SHP77 treated with DMSO at 0.1 percent for 48 hours (cell line): ENCODE data around the gene ISL2.

Experiments used
- DNase-seq: peaks from one replicate; lab custom pipeline; 2025; lab: John Stamatoyannopoulos, UW

ISL2 gene

GRCh38 chr15:76376816-76377215, 40.2 kb downstream of the ISL2 start:
- DNase-seq, result no peak

GRCh38 chr15:76377217-76377616, 40.6 kb downstream of the ISL2 start:
- DNase-seq, result no peak

- no peak for DNase-seq
Observed at GRCh38 chr15:76377751-76378150, 41.2 kb downstream of the ISL2 start.

- DNase-seq, result no peak
Observed at GRCh38 chr15:76378691-76379090, 42.1 kb downstream of the ISL2 start.

GRCh38 chr15:76380249-76380648, 43.7 kb downstream of the ISL2 start:
- DNase-seq, result no peak

- no peak for DNase-seq
Observed at GRCh38 chr15:76381366-76381765, 44.8 kb downstream of the ISL2 start.

GRCh38 chr15:76382987-76383728, 46.6 kb downstream of the ISL2 start:
- no peak for DNase-seq

- DNase-seq, result no peak
Observed at GRCh38 chr15:76384409-76384808, 47.8 kb downstream of the ISL2 start.

GRCh38 chr15:76386178-76386577, 49.6 kb downstream of the ISL2 start:
- DNase-seq, result no peak

GRCh38 chr15:76386926-76387325, 50.4 kb downstream of the ISL2 start:
- DNase-seq, result no peak

GRCh38 chr15:76390571-76390970, 54.0 kb downstream of the ISL2 start:
- DNase-seq, result no peak

GRCh38 chr15:76391309-76391708, 54.7 kb downstream of the ISL2 start:
- DNase-seq, result no peak

GRCh38 chr15:76391847-76392246, 55.3 kb downstream of the ISL2 start:
- no peak for DNase-seq
